ENCODE measurements around the gene SDHAF1. TPM values are rescaled to one million over a fixed set of nuclear protein-coding genes. Genes with fewer than 3 reads are reported as not detected.

The SDHAF1 gene
- total and polyA plus RNA-seq, 2 donors (not counting 3 experiments of a cell fraction or from before 2014, with no cell fraction given): 10.3 to 16.2 TPM

DNA sequence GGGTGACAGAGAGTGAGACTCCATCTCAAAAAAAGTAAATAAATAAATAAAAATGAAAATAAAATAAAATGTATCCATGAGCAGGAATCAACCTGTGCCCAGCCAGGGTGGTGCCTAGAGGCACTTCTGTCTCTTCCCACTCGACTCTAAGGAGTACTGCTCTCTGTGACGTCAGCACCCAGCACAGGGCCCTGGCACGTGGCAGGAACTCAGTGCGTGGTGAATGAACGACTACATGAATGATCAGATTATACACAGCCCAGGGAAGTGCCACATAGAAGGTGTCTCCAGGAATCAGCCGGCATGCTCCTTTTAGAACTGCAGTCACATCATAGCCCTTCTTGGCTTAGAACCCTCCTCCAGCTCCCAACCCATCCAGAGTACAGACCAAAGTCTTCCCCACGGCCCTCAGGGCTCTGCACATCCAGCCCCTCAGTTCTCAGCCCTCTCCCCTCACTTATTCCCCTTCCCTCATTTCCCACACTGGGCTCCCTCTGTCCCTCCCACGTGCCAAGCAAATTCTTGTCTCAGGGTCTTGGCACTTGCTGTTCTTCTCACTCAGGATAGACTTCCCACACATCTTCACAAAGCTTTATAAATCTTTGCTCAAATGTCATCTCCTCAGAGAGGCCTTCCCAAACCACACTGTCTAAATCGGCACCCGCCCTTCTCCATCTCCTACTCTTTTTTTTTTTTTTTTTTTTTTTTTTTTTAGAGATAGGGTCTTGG, 33.5 kb downstream of the SDHAF1 start:
- Histone ChIP-seq H3K4me1 (ENCODE audit: control insufficient read depth, extremely low read depth, insufficient read depth, low read length) (peaks cover 6% of the 10 kb centered on the region), H3K27me3 (ENCODE audit: control insufficient read depth in 2 of 2, insufficient read depth in 2 of 2, low read length in 2 of 2) (no peaks in the 10 kb centered on the region), H3K4me2 (ENCODE audit: insufficient read depth, low read length) (no peak overlapping the region), H3K27ac (ENCODE audit: insufficient read depth, low read depth, low read length) (no peak overlapping the region), H3K79me2 (ENCODE audit: control insufficient read depth, insufficient read depth, low read length) (no peaks in the 10 kb centered on the region), H3K9ac (replicated peaks; ENCODE audit: extremely low read depth, insufficient read depth, low read length) (no peak overlapping the region), H2AFZ (ENCODE audit: low read depth, low read length) (no peak overlapping the region), H4K20me1 (replicated peaks; ENCODE audit: control insufficient read depth, extremely low read depth, insufficient read depth, low read length) (no peaks in the 10 kb centered on the region), H3K36me3 (ENCODE audit: control insufficient read depth in 2 of 2, extremely low read depth in 1 of 2, insufficient read depth in 2 of 2, low read length in 2 of 2) (peaks cover 0 to 10% of the 10 kb centered on the region in 2 experiments), H3K9me3 (replicated peaks; ENCODE audit: control insufficient read depth, insufficient read depth, low read length) (no peaks in the 10 kb centered on the region), H3K4me3 (replicated peaks in 1 of 3; ENCODE audit: insufficient read depth in 1 of 3, low read depth in 1 of 3, low read length in 3 of 3) (no peak overlapping the region), H3K9me1 (replicated peaks; ENCODE audit: control insufficient read depth, extremely low read depth, insufficient read depth, low read length) (no peaks in the 10 kb centered on the region)
- DNase-seq (ENCODE audit: low read depth, low spot score) (no peak), FAIRE-seq (no peak)
- BruUV-seq (replicated peaks): no TSS peak
- intact Hi-C loops (cut with micrococcal nuclease) (no loop called here), dilution Hi-C loops (cut with MboI; ENCODE audit: extremely low pct_ligation_motif_present, low sequenced_read_pairs) (no loop called here)
- CTCF ChIA-PET: no interaction called here
- TF ChIP-seq, protein P1, sequence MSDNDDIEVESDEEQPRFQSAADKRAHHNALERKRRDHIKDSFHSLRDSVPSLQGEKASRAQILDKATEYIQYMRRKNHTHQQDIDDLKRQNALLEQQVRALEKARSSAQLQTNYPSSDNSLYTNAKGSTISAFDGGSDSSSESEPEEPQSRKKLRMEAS (IDR thresholded peaks at IDR 0.05; ENCODE audit: insufficient read depth, insufficient read length): no peak
- TF ChIP-seq GATA2 (IDR thresholded peaks at IDR 0.05; ENCODE audit: insufficient read depth, insufficient read length, low read depth, low read length) (no peak), POLR2AphosphoS5 (IDR thresholded peaks at IDR 0.05; ENCODE audit: insufficient read depth, low read depth, low read length) (no peak), JUN (IDR thresholded peaks at IDR 0.05; ENCODE audit: borderline replicate concordance, insufficient read depth, insufficient read length, low read depth) (no peak), FOS (IDR thresholded peaks at IDR 0.05; ENCODE audit: borderline replicate concordance, insufficient read depth, low read length) (no peak), POLR2A (IDR thresholded peaks at IDR 0.05; ENCODE audit: low read depth, low read length) (no peak), MYC (IDR thresholded peaks at IDR 0.05; ENCODE audit: low read depth, low read length) (no peak), EZH2 (IDR thresholded peaks at IDR 0.05; ENCODE audit: borderline replicate concordance, low read depth, low read length, severe bottlenecking) (no peak)
- TF ChIP-seq, protein P2, sequence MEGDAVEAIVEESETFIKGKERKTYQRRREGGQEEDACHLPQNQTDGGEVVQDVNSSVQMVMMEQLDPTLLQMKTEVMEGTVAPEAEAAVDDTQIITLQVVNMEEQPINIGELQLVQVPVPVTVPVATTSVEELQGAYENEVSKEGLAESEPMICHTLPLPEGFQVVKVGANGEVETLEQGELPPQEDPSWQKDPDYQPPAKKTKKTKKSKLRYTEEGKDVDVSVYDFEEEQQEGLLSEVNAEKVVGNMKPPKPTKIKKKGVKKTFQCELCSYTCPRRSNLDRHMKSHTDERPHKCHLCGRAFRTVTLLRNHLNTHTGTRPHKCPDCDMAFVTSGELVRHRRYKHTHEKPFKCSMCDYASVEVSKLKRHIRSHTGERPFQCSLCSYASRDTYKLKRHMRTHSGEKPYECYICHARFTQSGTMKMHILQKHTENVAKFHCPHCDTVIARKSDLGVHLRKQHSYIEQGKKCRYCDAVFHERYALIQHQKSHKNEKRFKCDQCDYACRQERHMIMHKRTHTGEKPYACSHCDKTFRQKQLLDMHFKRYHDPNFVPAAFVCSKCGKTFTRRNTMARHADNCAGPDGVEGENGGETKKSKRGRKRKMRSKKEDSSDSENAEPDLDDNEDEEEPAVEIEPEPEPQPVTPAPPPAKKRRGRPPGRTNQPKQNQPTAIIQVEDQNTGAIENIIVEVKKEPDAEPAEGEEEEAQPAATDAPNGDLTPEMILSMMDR (IDR thresholded peaks at IDR 0.05; ENCODE audit: extremely low read depth in 1 of 2, insufficient read depth in 1 of 2, low read depth in 1 of 2, low read length in 2 of 2): no peak
- POLR2A ChIA-PET: interaction anchor here (0.7 kb wide), 1 partner anchor 30 kb away, joined by 4 read pairs; no protein-coding TSS in a partner anchor
